Testis (tissue), 2 donors: Measurements from ENCODE around the gene MMRN2.

Experiments
- CTCF ChIP-seq, 3 experiments: fragments of 450-650 bp in 2 of 3; fragments of 200-600 bp in 1 of 3; sonication (generic) in 1 of 3; IDR thresholded peaks; one replicate each; pipeline ENCODE4 v1.5.1; 2016 to 2019; ENCODE audit warnings: antibody characterized with exemption in 3 of 3, mild to moderate bottlenecking in 2 of 3, moderate library complexity in 1 of 3
- POLR2A ChIP-seq: fragments of 450-650 bp; IDR thresholded peaks from one replicate; pipeline ENCODE4 v1.6.1; 2017; ENCODE audit warnings: antibody characterized with exemption, mild to moderate bottlenecking, moderate library complexity

GRCh38 chr10:86972613-86973380 lies 15.4 kb upstream of the MMRN2 start:
- TF ChIP-seq CTCF (IDR thresholded peaks at IDR 0.05) (no peak), POLR2A (no peak)
